Smooth muscle cell of the brain vasculature (primary cell): Measurements from ENCODE around the gene NFIX.
A peak's percentile ranks its signal among the peaks of the same experiment; 100 is the strongest.

Experiments
- DNase-seq: peaks from one replicate; pipeline ENCODE4 v3.0.0-alpha.2; 2012; ENCODE audit warnings: low read depth, low spot score

NFIX gene

GRCh38 chr19:13020002-13020414 is 24.7 kb downstream of the NFIX start:
- no peak for DNase-seq

- no peak for DNase-seq
These were observed 27.0 kb downstream of the NFIX start for GRCh38 chr19:13022111-13022858.

GRCh38 chr19:13022859-13023636 is 27.8 kb downstream of the NFIX start:
- DNase-seq: peak; percentile 72

DNA sequence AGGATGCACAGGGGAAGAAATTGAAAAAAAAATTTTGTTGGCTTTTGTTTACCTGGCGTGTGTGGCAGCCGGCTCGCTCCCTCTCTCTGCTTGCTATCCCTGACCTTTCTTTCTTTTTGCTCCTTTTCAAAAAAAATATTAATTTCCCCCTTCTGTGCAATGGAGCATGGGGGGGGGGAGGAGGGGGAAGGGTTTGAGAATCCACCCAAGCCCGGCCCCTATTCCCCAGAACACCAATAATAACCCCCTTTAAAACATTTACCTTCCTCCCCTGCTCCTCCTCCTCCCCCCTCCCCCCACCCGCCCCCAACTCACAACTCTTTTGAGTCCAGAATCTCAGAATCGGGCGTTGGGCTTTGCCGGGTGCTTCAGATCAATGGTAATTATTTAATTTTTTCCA is 28.4 kb downstream of the NFIX start:
- no peak for DNase-seq

- no peak for DNase-seq
These were observed 29.1 kb downstream of the NFIX start for GRCh38 chr19:13024126-13024950.

DNA sequence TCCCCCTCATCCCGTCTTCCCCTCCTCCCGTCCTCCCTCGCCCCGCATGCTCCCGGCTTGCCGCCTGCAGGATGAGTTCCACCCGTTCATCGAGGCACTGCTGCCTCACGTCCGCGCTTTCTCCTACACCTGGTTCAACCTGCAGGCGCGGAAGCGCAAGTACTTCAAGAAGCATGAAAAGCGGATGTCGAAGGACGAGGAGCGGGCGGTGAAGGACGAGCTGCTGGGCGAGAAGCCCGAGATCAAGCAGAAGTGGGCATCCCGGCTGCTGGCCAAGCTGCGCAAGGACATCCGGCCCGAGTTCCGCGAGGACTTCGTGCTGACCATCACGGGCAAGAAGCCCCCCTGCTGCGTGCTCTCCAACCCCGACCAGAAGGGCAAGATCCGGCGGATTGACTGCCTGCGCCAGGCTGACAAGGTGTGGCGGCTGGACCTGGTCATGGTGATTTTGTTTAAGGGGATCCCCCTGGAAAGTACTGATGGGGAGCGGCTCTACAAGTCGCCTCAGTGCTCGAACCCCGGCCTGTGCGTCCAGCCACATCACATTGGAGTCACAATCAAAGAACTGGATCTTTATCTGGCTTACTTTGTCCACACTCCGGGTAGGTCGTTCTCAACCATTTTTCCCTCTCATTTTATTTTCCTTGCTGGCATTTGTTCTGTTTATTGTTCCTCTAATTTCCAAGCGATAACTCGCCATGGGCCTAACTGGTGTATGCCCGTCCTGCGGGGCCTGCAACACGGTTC is 29.8 kb downstream of the NFIX start:
- DNase-seq: no peak

GRCh38 chr19:13025819-13026456 is 30.7 kb downstream of the NFIX start:
- no peak for DNase-seq

DNA sequence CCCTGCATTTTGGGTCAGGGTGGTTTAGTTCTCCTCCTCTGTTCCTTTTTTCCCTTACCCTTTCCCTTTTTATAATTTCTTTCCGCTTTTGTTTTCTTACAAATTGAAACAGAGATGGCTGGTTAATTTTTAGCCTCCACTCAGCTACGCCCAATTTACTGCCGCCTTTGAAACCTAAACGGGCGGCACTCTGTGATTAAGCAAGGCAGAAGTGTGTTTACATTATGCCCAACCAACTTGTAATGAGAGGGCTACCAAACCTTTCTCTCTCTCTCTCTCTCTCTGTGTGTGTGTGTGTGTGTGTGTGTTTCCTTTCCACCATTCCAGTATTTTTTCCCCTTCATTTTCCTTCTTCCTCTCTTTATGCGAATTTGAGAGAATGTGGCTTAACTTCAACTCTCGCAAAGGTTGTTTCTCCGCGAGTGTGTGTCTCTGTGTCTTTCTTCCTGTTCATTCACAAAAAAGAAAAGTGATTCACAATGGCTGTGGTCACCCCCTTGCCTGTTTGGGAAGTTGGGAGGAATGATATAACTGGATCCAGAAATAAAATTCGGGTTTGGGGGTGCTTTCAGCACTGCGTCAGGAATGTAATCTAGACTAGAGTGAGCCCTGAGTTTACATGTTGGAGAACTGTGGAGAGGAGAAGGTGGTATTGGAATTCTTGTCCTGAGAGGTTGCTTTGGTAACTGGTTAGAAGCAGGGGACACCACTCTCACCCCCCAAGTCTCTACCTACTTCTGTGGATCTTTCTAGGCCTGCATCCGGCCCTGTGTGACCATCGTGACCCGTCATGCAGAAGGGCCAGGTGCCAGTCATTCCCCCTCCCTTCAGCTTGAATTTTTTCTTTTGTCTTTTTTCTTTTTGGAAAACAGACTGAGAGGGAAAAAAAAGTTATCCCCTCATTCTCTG is 31.4 kb downstream of the NFIX start:
- no peak for DNase-seq

DNA sequence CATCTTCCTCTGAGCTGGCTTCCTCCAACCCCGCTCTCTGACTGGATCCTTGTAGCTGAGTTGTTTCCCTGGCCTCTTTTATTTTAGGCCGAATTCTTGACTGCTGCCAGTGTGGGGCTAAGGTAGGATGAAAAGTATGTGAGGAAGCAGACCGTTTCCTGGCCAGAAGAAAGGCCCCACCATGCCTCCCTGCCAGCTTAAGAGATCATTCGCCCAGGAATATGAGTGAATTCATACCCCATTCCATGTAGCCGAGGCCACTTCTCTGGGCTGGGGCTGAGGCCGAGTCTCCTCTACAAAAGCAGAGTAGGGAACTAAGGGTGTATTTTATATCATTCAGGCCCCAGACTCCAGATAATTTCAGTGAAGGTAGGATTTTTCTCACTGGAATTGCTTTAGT is 32.3 kb downstream of the NFIX start:
- DNase-seq: no peak

DNA sequence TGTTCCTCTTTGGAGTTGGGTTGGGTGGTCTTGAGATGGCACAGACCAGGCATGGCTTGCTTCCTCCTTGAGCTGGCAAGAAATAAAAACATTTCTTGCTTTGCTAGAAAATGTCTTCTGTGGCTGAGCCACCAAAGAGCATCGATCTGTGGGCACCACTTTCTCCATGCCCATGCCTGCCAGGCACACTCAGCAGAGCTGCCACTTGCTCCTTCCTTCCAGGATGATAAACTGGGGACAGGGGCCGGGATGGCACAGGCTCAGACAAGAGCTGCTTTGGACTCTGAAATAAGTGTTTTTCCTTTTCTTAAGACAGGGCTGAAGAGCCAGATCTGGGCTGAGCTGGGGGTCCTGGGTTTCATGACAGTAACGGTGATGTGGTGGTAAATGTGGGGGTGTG is 32.8 kb downstream of the NFIX start:
- DNase-seq: no peak

DNA sequence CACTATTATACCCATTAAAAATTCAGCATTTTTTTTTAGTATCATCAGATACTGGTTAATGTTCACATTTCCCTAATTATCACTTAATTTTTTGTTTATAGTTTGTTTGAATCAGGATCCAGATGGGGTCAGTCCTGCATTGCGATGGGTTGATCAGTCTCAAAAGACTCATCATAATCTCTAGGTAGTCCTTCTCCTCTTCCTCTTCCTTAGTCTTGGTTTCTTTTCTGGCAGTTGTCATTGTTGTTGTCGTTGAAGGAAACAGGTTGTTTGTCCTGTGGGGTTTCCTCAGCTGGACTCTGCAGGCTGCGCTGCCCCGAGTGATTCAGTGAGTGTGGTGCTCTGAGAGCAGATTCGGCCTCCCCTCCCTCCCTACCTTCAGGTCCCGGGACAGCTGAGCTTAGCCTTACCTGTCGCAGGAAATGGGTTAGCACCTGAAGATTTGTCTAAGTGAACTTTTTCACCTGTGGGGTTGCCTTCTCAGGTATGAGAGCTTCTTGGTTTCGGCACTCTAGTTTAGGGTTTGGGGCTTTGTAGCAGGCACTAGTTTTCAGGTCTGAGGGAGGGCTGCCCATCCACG is 34.1 kb downstream of the NFIX start:
- DNase-seq: no peak

GRCh38 chr19:13029893-13030292 is 34.6 kb downstream of the NFIX start:
- DNase-seq: no peak

DNA sequence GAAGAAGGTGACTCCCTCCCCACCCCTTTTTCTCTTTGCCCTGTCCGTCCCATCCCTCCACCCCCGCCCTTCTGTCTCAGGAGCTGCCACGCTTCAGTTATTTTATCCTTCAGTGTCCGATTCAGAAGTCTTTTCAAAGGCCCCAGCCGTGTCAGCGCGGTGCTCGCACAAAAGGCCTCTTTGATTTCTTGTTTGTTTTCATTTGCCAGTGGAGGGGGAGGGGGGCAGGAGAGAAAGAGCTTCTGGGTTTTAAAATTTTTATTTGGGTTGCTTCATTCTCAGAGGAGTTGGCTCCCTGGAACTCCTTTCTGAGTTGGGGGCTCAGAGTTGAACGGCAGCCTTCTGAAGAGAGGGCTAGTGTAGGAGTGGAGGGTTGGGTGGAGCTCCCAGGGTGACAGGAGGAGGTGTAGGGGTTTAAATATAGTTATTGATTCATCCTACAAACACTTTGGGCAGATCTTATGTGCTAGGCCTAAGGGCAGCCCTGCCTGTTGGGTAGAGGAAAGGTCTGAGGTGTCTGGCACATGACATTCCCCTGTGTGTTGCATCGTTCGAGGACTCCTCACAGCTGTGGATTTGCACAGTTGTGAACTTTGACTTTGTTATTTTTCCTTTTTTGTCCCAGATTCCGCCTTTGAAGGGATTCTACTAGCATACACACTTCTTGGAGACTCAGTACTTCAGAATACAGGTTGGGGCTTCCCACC is 36.8 kb downstream of the NFIX start:
- DNase-seq: no peak

- DNase-seq: no peak
These were observed 37.6 kb downstream of the NFIX start for GRCh38 chr19:13032837-13033236.

GRCh38 chr19:13033244-13033643 is 38.0 kb downstream of the NFIX start:
- DNase-seq: no peak

DNA sequence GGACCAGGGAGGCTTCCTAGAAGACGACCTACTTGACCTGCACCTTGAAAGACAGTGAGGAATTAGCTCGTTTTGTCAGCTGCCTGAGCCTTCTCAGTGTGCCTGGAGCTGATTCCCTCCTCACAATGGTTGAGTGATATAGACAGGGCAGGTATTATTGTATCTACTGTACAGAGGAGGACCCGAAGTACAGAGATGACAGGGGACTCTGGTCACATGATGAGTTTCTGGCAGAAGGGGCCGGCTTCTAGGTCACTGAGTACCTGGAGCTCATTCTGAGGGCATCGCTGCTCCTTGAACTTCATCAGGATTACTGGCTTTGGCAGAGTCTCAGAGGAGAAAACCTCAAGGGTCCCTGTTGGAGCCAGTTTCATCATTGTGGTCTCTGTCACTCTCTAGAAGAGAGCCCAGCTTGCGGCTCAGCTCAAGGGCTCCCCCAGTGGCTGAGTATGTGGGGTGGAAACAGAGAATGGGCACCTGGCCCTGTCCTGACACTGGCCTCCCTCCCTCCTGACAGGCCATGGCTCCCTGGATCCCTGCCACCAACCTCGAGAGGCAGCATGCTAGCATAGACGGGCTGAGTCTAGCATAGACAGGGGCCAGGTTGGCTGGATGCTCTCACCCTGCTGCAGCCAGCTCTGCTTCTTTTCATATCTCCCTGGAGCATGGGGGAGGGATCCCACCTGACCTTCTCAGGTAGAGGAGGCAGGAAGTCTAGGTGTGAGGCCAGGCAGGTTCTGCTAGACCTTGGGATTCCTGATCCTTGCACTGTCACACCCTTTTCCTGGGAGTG is 38.7 kb downstream of the NFIX start:
- no peak for DNase-seq

- DNase-seq: no peak
These were observed 39.4 kb downstream of the NFIX start for GRCh38 chr19:13034636-13035035.

GRCh38 chr19:13035820-13036365 is 40.6 kb downstream of the NFIX start:
- no peak for DNase-seq
